Measurements from ENCODE around the gene ARFGAP1. TPM values are rescaled to one million over a fixed set of nuclear protein-coding genes. Genes with fewer than 3 reads are reported as not detected.

ARFGAP1 gene
- total and polyA plus RNA-seq, 2 donors from 2014 or later, result 40.4 to 84.3 TPM

- Histone ChIP-seq H3K36me3 (ENCODE audit: control insufficient read depth in 2 of 3, insufficient read depth in 3 of 3, low read length in 3 of 3) (no peaks in the 10 kb centered on the region), H3K4me1 (ENCODE audit: control insufficient read depth in 2 of 3, insufficient read depth in 2 of 3, low read depth in 1 of 3, low read length in 3 of 3) (no peaks in the 10 kb centered on the region), H3K27ac (ENCODE audit: low read depth in 2 of 2, low read length in 2 of 2) (no peak overlapping the region), H3K9ac (ENCODE audit: low read length in 3 of 3) (no peak overlapping the region), H3K27me3 (ENCODE audit: control insufficient read depth, insufficient read depth, low read length) (no peaks in the 10 kb centered on the region), H3K4me3 (ENCODE audit: low read length in 3 of 3) (no peak overlapping the region), H3K9me3 (ENCODE audit: control insufficient read depth in 2 of 3, insufficient read depth in 1 of 3, low read length in 3 of 3) (no peaks in the 10 kb centered on the region)
- DNase-seq, result no peak
- no peak for FAIRE-seq
- intact Hi-C loops (cut with DNase I), result no loop called here
- TF ChIP-seq CTCF (IDR thresholded peaks at IDR 0.05; ENCODE audit: borderline replicate concordance, extremely low read depth, insufficient read depth), result no peak
These were observed 12.1 kb upstream of the ARFGAP1 start for GRCh38 chr20:63260521-63260920.

GRCh38 chr20:63261060-63261794 lies 11.4 kb upstream of the ARFGAP1 start:
- DNase-seq (peak in 4 of 5 donors; percentile 86 to 93 (median 90)), FAIRE-seq (no peak)
- no peaks in the 10 kb centered on the region for H3K4me1 ChIP-seq (ENCODE audit: control insufficient read depth in 2 of 3, insufficient read depth in 2 of 3, low read depth in 1 of 3, low read length in 3 of 3)
- H3K27me3 ChIP-seq (ENCODE audit: control insufficient read depth, insufficient read depth, low read length), result no peaks in the 10 kb centered on the region
- H3K36me3 ChIP-seq (ENCODE audit: control insufficient read depth in 2 of 3, insufficient read depth in 3 of 3, low read length in 3 of 3), result no peaks in the 10 kb centered on the region
- no peaks in the 10 kb centered on the region for H3K9me3 ChIP-seq (ENCODE audit: control insufficient read depth in 2 of 3, insufficient read depth in 1 of 3, low read length in 3 of 3)
- H3K9ac ChIP-seq (ENCODE audit: low read length in 3 of 3), result no peak overlapping the region
- intact Hi-C loops (cut with DNase I), result no loop called here
- no peak overlapping the region for H3K27ac ChIP-seq (ENCODE audit: low read depth in 2 of 2, low read length in 2 of 2)
- no peak for TF ChIP-seq CTCF (IDR thresholded peaks at IDR 0.05; ENCODE audit: borderline replicate concordance, extremely low read depth, insufficient read depth)
- H3K4me3 ChIP-seq (ENCODE audit: low read length in 3 of 3), result no peak overlapping the region

GRCh38 chr20:63261795-63262528 lies 10.7 kb upstream of the ARFGAP1 start:
- no peak for FAIRE-seq
- peak in 1 of 5 donors; percentile 74 for DNase-seq
- Histone ChIP-seq H3K9me3 (ENCODE audit: control insufficient read depth in 2 of 3, insufficient read depth in 1 of 3, low read length in 3 of 3) (no peaks in the 10 kb centered on the region), H3K9ac (ENCODE audit: low read length in 3 of 3) (no peak overlapping the region), H3K4me1 (ENCODE audit: control insufficient read depth in 2 of 3, insufficient read depth in 2 of 3, low read depth in 1 of 3, low read length in 3 of 3) (no peaks in the 10 kb centered on the region), H3K27me3 (ENCODE audit: control insufficient read depth, insufficient read depth, low read length) (no peaks in the 10 kb centered on the region), H3K4me3 (ENCODE audit: low read length in 3 of 3) (no peak overlapping the region), H3K36me3 (ENCODE audit: control insufficient read depth in 2 of 3, insufficient read depth in 3 of 3, low read length in 3 of 3) (no peaks in the 10 kb centered on the region), H3K27ac (ENCODE audit: low read depth in 2 of 2, low read length in 2 of 2) (no peak overlapping the region)
- intact Hi-C loops (cut with DNase I), result no loop called here
- TF ChIP-seq CTCF (IDR thresholded peaks at IDR 0.05; ENCODE audit: borderline replicate concordance, extremely low read depth, insufficient read depth), result no peak
